GM12878 (cell line): ENCODE results near the gene LHFPL4. TPM values are rescaled to one million over a fixed set of nuclear protein-coding genes. Genes with fewer than 3 reads are reported as not detected.

Source experiments
- ATAC-seq: fragments of 200-7000 bp; cut with Tn5 transposase; 3 replicates; pipeline ENCODE4 v1.9.1; 2020; ENCODE audit warnings: mild to moderate bottlenecking, moderate library complexity
- BruUV-seq: library from RNA; stranded (reverse); fragments of 400-500 nt; replicated peaks from 2 replicates; lab custom pipeline; 2021; lab: Mats Ljungman, UMichigan
- CTCF ChIA-PET: fragments of 300-600 bp; sonication (Branson Sonifier 250); formaldehyde crosslinking; extraction: SDS; loops from one replicate; lab custom pipeline; 2021; ENCODE audit warnings: inconsistent platforms; lab: Yijun Ruan, JAX
- POLR2A ChIA-PET: fragments of 350-600 bp; formaldehyde crosslinking; extraction: SDS; loops from one replicate; lab custom pipeline; 2021; ENCODE audit warnings: inconsistent platforms; lab: Charles Lee
- RAD21 ChIA-PET: fragments of 300-600 bp; sonication (Branson Sonifier 250); formaldehyde crosslinking; loops from one replicate; lab custom pipeline; 2023; ENCODE audit warnings: antibody characterized with exemption; ENCODE audit not compliant: unreplicated experiment; lab: Charles Lee
- SMC1A ChIA-PET: fragments of 300-600 bp; sonication (Branson Sonifier 250); formaldehyde crosslinking; loops from one replicate; lab custom pipeline; 2023; ENCODE audit not compliant: unreplicated experiment, uncharacterized antibody; lab: Charles Lee
- DNase-seq: peaks from one replicate; pipeline ENCODE4 v3.0.0-alpha.2; 2011; ENCODE audit warnings: low read depth, low spot score
- FAIRE-seq: peaks from 3 replicates; lab custom pipeline; 2011; peaks lifted over from hg19 to GRCh38; lab: Jason Lieb, UNC
- H2AFZ ChIP-seq: 2 replicates; pipeline ENCODE4 v1.6.0; 2011; ENCODE audit warnings: low read depth, low read length, control low read depth; ENCODE audit not compliant: control insufficient read depth
- H3K27ac ChIP-seq: 2 replicates; pipeline ENCODE4 v1.5.1; 2011; ENCODE audit warnings: control low read depth; ENCODE audit not compliant: control insufficient read depth, insufficient read depth
- H3K27me3 ChIP-seq, 2 experiments: replicated peaks in 1 of 2; 2 replicates each; pipeline versions ENCODE4 v1.6.0 to v1.6.1; 2011; ENCODE audit warnings: low read length in 1 of 2; ENCODE audit not compliant: control insufficient read depth in 2 of 2, insufficient read depth in 2 of 2
- H3K36me3 ChIP-seq, 2 experiments: 2 replicates each; pipeline ENCODE4 v1.5.1; 2011; ENCODE audit warnings: low read length in 1 of 2; ENCODE audit not compliant: control insufficient read depth in 2 of 2, insufficient read depth in 2 of 2
- H3K4me1 ChIP-seq: 2 replicates; pipeline ENCODE4 v1.6.1; 2011; ENCODE audit warnings: mild to moderate bottlenecking, low read length, moderate library complexity, mixed read lengths; ENCODE audit not compliant: control insufficient read depth, insufficient read depth
- H3K4me2 ChIP-seq: 2 replicates; pipeline ENCODE4 v1.6.0; 2011; ENCODE audit warnings: control low read depth; ENCODE audit not compliant: control insufficient read depth, insufficient read depth
- H3K4me3 ChIP-seq: fragments of 200-600 bp; sonication (generic); 2 replicates; pipeline ENCODE4 v1.5.1; 2016
- H3K79me2 ChIP-seq: 2 replicates; pipeline ENCODE4 v1.6.0; 2011; ENCODE audit warnings: low read length; ENCODE audit not compliant: control insufficient read depth, insufficient read depth
- H3K9ac ChIP-seq: 2 replicates; pipeline ENCODE4 v1.8.0; 2011; ENCODE audit warnings: low read length, control low read depth, mixed read lengths; ENCODE audit not compliant: control insufficient read depth, insufficient read depth
- H3K9me3 ChIP-seq: replicated peaks from 3 replicates; pipeline ENCODE4 v1.5.1; 2011; ENCODE audit warnings: mild to moderate bottlenecking, low read length; ENCODE audit not compliant: control insufficient read depth, insufficient read depth
- H4K20me1 ChIP-seq: 2 replicates; pipeline ENCODE4 v1.6.0; 2011; ENCODE audit not compliant: control insufficient read depth, insufficient read depth
- BRCA1 ChIP-seq: IDR thresholded peaks from 2 replicates; pipeline ENCODE4 v1.6.1; 2011; ENCODE audit warnings: low read depth, low read length, improper control_type of control experiment
- CBFB ChIP-seq: IDR thresholded peaks from 2 replicates; pipeline ENCODE4 v1.6.1; 2016; ENCODE audit warnings: antibody characterized with exemption, low read depth
- CBX3 ChIP-seq: fragments of 200-600 bp; sonication (generic); IDR thresholded peaks from 2 replicates; pipeline ENCODE4 v1.6.1; 2016; ENCODE audit warnings: low read depth, borderline replicate concordance
- EGR1 ChIP-seq, 2 experiments: IDR thresholded peaks; 1 replicate in 1 of 2; 2 replicates in 1 of 2; pipeline ENCODE4 v1.6.1; 2011 to 2012; ENCODE audit warnings: low read depth in 2 of 2, low read length in 2 of 2, borderline replicate concordance in 1 of 2, mild to moderate bottlenecking in 1 of 2, moderate library complexity in 1 of 2
- JUND ChIP-seq: IDR thresholded peaks from 2 replicates; pipeline ENCODE4 v1.6.1; 2012; ENCODE audit warnings: low read depth, mild to moderate bottlenecking, low read length, improper control_type of control experiment, moderate library complexity
- MXI1 ChIP-seq: fragments of 150-350 bp; IDR thresholded peaks from 2 replicates; pipeline ENCODE4 v1.6.1; 2011; ENCODE audit warnings: low read depth, mild to moderate bottlenecking, inconsistent platforms, low read length, improper control_type of control experiment
- NFYB ChIP-seq: IDR thresholded peaks from 2 replicates; pipeline ENCODE4 v1.6.1; 2011; ENCODE audit warnings: low read depth, mild to moderate bottlenecking, low read length, improper control_type of control experiment, moderate library complexity; ENCODE audit not compliant: insufficient read depth
- RB1 ChIP-seq: fragments of 450-650 bp; formaldehyde crosslinking; IDR thresholded peaks from 2 replicates; pipeline ENCODE4 v1.6.1; 2017; ENCODE audit warnings: mild to moderate bottlenecking, borderline replicate concordance
- RUNX3 ChIP-seq: IDR thresholded peaks from 2 replicates; pipeline ENCODE4 v1.6.1; 2012; ENCODE audit warnings: low read length, inconsistent platforms
- WRNIP1 ChIP-seq: IDR thresholded peaks from 2 replicates; pipeline ENCODE4 v1.6.1; 2011; ENCODE audit warnings: low read depth, low read length, improper control_type of control experiment, borderline replicate concordance
- ZNF207 ChIP-seq: fragments of 450-650 bp; IDR thresholded peaks from 2 replicates; pipeline ENCODE4 v1.6.1; 2014; ENCODE audit warnings: antibody characterized with exemption, mild to moderate bottlenecking, borderline replicate concordance
- ZNF274 ChIP-seq: IDR thresholded peaks from one replicate; pipeline ENCODE4 v1.8.0; 2011; ENCODE audit not compliant: insufficient read length, insufficient read depth
- ZNF384 ChIP-seq: IDR thresholded peaks from 2 replicates; pipeline ENCODE4 v1.6.1; 2012; ENCODE audit warnings: low read depth, mild to moderate bottlenecking, low read length, improper control_type of control experiment, borderline replicate concordance
- WGBS: methylation state at CpG from one replicate; pipeline ENCODE4 v1.1.6; 2016; ENCODE audit warnings: low lambda C conversion rate; ENCODE audit not compliant: insufficient replicate concordance, insufficient coverage; ENCODE audit errors: missing lambda C conversion rate; 5-methylcytosine and 5-hydroxymethylcytosine counted together
- in situ Hi-C: fragments of 300-500 bp; cut with MboI; formaldehyde crosslinking; loops from 9 replicates; pipeline ENCODE4 v1.14.3; 2018; ENCODE audit warnings: mixed read lengths
- intact Hi-C: fragments of 100-400 bp; cut with micrococcal nuclease; formaldehyde crosslinking; loops from one replicate; pipeline ENCODE4 v1.14.2; 2022; ENCODE audit not compliant: unreplicated experiment
- polyA plus RNA-seq, 11 experiments: library from polyadenylated mRNA; depleted of rRNA in 4 of 11; unstranded in 6 of 11; stranded (reverse) in 5 of 11; fragments of >200 nt; fragmentation: Nextera tagmentation in 4 of 11; fragmentation: Illumina TruSeq in 1 of 11; extraction: Ambion mirVana in 4 of 11; extraction: Trizol in 1 of 11; gene quantifications; 1 replicate in 1 of 11; 2 replicates in 10 of 11; pipeline versions ENCODE4 v1.2.1 to v1.2.3, GENCODE V29; 2011 to 2016; ENCODE audit warnings: inconsistent platforms in 2 of 11, missing spikeins in 2 of 11, low read depth in 1 of 11
- total RNA-seq, 4 experiments: library from RNA; depleted of rRNA in 3 of 4; stranded (reverse); fragments of >200 nt in 3 of 4; fragmentation: Illumina TruSeq in 1 of 4; extraction: Trizol in 1 of 4; gene quantifications; 2 replicates each; pipeline versions ENCODE4 v1.2.1 to v1.2.3, GENCODE V29; 2013 to 2021

Gene LHFPL4
- total and polyA plus RNA-seq, 10 of the 15 experiments (the other 5 are each of a cell fraction or from before 2014, with no cell fraction given): 0.05 to 0.15 TPM; not detected in 8

DNA sequence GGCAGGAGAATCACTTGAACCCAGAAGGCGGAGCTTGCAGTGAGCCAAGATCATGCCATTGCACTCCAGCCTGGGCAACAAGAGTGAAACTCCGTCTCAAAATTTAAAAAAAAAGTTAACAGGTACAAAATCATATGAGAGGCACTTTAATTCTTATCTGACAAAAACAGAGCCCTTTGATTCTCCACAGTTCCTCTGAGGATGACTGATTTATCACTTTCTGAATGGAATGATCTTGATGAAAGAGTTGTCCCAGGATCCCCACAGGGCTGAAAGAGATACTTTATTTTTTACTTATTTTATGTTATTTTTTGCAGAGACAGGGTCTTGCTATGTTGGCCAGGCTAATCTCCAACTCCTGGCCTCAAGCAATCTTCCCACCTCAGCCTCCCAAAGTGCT lies 4.0 kb downstream of the LHFPL4 start (continued):
- TF ChIP-seq BRCA1 (no peak), RUNX3 (no peak), ZNF384 (no peak), WRNIP1 (no peak)

DNA sequence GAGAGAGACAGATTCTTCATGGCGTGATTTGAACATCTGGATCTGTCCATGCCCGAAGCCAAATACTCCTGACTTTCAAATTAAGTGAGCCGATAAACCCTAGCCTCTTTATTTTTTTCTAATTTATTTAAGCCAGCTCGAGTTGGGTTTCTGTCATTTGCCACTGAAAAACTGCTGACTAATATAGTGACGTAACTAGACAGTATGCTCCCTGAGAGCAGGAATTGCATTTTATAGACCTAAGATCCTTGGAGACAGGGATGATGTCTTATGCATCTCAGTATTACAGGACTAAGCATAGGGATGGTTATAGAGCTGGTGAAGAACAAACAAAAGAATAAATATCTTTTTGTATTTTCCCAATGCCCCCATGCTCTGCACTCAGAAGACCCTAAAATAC lies 4.6 kb downstream of the LHFPL4 start:
- ATAC-seq: no peak
- Histone ChIP-seq H4K20me1 (no peaks in the 10 kb centered on the region), H3K79me2 (no peaks in the 10 kb centered on the region), H3K9ac (no peak overlapping the region), H2AFZ (no peak overlapping the region), H3K9me3 (no peaks in the 10 kb centered on the region), H3K4me3 (no peak overlapping the region)
- intact Hi-C loops: no loop called here
- WGBS: 34% methylated on average over 5 of the region's 5 CpGs
- ChIA-PET CTCF (no interaction called here), RAD21 (no interaction called here), POLR2A (no interaction called here)
- TF ChIP-seq RB1 (no peak), NFYB (no peak), ZNF207 (no peak), MXI1 (no peak), ZNF274 (no peak), CBX3 (no peak), CBFB (no peak), JUND (no peak), EGR1 (IDR thresholded peaks at IDR 0.05; ENCODE audit: borderline replicate concordance in 1 of 2, low read depth in 2 of 2, low read length in 2 of 2) (no peak)
- TF ChIP-seq, all 136 proteins: peak for 0
- Histone ChIP-seq H3K36me3 (no peaks in the 10 kb centered on the region), H3K4me1 (no peaks in the 10 kb centered on the region), H3K27me3 (peaks cover 0 to 1% of the 10 kb centered on the region in 2 experiments; a peak in 2 of 4 replicates), H3K4me2 (no peak overlapping the region), H3K27ac (no peak overlapping the region)
- no TSS peak for BruUV-seq
- no peak for DNase-seq
- FAIRE-seq: no peak
- in situ Hi-C loops: no loop called here
- SMC1A ChIA-PET: no interaction called here
